WI38 (cell line): ENCODE results near the gene SLC6A4.

Experiments
- H3K4me3 ChIP-seq: 2 replicates; pipeline ENCODE4 v1.5.1; 2011; ENCODE audit warnings: low read depth, mild to moderate bottlenecking, control low read depth, low read length
- CTCF ChIP-seq: IDR thresholded peaks from 2 replicates; pipeline ENCODE4 v1.5.1; 2012; ENCODE audit warnings: low read depth, mild to moderate bottlenecking, control low read depth, low read length

SLC6A4 gene

GRCh38 chr17:30165147-30165546 is 70.3 kb downstream of the SLC6A4 start:
- no peak overlapping the region for H3K4me3 ChIP-seq

GRCh38 chr17:30164531-30164930 is 71.0 kb downstream of the SLC6A4 start:
- TF ChIP-seq CTCF, result no peak

More at GRCh38 chr17:30165147-30165546, 70.3 kb downstream of the SLC6A4 start:
- no peak for TF ChIP-seq CTCF

GRCh38 chr17:30161601-30162000 is 73.9 kb downstream of the SLC6A4 start:
- H3K4me3 ChIP-seq, result no peak overlapping the region
- TF ChIP-seq CTCF, result no peak

More at GRCh38 chr17:30164531-30164930, 71.0 kb downstream of the SLC6A4 start:
- no peak overlapping the region for H3K4me3 ChIP-seq

- TF ChIP-seq CTCF, result no peak
- H3K4me3 ChIP-seq, result no peak overlapping the region
These were observed 74.9 kb downstream of the SLC6A4 start for GRCh38 chr17:30160419-30161172.

- H3K4me3 ChIP-seq, result no peak overlapping the region
- TF ChIP-seq CTCF, result no peak
These were observed 76.4 kb downstream of the SLC6A4 start for GRCh38 chr17:30158896-30159625.

- no peak for TF ChIP-seq CTCF
- H3K4me3 ChIP-seq, result no peak overlapping the region
These were observed 80.1 kb downstream of the SLC6A4 start for GRCh38 chr17:30155389-30155788.

GRCh38 chr17:30153463-30153862 is 82.0 kb downstream of the SLC6A4 start:
- no peak for TF ChIP-seq CTCF
- no peak overlapping the region for H3K4me3 ChIP-seq
